KG1 (cell line): ENCODE results near the gene DGKB.

Experiments used
- DNase-seq: peaks from one replicate; lab custom pipeline; 2025; lab: John Stamatoyannopoulos, UW

DGKB gene

DNA sequence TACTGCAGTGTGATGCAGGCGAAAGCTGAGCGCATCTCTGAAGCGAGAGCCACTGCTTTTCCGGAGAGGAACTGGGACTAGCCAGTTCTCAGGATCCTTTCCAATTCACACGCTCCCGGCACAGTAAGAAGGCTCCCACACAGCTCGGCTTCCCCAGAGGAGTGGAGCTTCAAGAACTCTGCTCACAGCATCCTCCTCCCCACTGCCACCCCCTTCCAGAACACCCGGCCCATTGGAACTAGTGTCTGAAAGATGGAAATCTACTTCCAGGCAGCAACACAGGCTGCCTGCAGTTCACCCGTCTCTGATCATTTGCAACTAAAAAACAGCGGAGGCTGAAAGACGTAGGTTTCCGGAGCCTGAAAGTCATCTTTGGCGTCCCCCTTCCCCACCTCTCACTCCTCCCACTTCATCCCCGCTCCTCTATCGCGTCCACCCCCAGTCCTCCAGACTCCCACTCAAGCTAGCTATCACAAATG, at the start of gene DGKB:
DGKB (minus strand) TSS at position 163 of the 479 bp plus-strand sequence.
- DNase-seq, result no peak

DNA sequence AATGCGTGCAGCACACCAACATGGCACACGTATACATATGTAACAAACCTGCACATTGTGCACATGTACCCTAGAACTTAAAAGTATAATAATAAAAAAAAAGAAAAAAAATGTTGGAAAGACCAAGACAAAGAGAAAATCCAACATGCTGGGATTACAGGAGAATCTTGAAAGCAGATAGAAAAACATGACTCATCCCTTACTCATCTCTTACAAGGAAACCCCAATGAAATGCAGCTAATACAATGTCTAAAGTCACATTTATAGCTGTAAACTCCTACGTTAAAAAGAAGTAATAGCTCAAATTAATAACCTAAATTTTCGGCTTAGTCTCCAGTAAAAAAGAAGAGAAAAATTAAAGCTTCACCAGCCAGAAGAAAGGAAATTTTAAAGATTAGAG, 47.5 kb upstream of the DGKB start:
- no peak for DNase-seq

DNA sequence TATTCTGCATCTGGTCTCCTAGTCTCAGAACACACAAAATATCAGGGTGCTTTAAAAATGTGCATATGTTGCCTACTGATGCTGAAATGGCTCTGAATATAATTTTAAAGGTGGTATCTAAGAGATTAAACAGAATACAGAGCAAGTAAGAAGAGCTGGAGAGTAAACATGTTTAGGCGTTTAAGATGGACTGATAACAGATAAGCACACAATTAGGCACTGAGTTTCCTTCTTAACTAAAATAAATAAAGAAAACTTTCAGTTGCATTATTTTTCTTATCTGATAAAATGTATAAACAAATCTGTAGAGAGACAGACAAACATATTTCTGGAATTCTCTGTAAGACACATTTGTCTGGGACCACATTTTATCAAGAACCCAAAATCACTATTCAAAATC, 35.6 kb upstream of the DGKB start:
- DNase-seq, result no peak

DNA sequence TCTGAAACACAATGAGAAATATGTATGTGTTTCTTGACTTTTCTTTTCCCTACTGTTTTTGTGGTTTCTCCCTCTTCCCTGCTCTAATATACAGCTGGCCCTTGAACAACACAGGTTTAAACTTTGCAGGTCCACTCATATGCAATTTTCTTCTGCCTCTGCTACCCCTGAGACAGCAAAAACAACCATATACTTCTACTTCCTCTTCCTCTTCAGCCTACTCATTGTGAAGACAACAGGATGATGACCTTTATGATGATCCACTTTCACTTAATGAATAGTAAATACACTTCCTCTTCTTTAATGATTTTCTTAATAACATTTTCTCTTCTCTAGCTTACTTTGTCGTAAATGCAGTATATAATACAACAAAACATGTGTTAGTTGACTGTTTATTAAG, 35.0 kb upstream of the DGKB start:
- no peak for DNase-seq

DNA sequence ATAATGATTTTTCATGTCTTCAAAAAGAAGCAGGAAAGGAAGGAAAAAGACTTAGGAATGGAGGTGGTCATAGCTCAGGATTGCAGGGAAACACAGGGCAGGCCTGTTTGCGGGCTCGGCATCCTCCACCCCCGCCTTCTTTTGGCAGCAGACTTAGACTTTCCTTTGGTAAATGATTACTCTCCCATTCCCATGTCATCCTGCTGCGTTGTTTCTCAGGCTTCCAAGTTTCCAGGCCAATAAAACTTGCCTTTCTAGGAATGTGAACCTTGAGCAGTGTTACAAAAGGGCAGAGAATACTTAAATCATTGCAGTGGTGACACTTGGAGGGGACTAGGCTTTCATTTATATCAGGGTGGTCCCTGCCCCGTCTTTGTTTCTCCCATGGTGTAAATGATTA, 34.0 kb upstream of the DGKB start:
- DNase-seq, result no peak

DNA sequence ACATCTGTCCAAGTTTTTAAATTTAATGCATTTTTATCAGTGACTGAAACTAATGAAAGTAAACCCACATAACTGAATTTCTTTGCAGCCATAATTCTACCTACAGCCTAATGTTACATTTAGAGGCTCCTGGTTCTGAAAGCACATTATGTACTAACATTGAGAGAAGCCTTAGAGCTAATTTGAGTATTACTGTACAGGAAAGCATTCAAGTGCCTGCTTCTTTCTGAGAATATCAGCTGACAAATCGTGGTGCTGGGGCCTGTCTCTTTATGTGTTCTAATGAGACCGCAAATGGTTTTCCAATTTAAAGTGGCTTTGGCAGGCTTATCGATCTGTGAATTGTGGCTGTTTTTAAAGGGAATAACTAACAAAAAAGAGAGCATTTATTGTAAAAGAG, 32.3 kb upstream of the DGKB start:
- no peak for DNase-seq

DNA sequence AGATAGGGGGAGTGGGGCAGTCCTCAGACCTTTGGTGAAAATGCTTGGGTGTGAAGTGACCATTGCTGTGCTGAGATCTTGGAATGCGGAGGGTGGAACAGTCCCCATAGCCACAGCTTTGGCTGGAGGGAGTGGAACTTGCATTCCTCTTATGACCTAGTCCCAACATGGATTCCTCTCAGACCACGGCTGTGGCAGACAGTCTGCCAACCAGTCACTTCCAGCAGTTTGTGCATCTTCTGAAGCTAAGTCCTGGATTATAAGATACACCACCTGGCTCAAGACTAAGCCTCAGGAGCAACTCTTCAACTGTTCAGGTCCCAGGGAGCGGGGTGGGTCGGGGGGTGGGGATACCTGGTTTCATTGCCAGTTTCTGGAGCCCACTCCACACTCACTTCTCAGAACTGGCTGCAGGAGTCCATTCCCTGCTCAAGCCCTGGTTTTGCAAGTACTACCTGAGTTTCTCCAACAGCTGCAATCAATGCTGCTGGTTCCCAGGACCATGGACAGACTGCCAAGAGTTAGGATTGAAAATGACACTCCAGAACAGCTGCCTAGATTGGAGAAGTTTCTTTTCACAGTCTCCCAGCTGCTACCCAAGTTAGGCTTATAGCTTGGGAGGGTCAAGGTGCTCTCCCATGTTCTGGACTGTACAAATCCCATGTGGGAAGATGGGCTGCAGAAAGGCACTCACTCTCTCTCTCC, 29.1 kb upstream of the DGKB start:
- DNase-seq, result no peak

DNA sequence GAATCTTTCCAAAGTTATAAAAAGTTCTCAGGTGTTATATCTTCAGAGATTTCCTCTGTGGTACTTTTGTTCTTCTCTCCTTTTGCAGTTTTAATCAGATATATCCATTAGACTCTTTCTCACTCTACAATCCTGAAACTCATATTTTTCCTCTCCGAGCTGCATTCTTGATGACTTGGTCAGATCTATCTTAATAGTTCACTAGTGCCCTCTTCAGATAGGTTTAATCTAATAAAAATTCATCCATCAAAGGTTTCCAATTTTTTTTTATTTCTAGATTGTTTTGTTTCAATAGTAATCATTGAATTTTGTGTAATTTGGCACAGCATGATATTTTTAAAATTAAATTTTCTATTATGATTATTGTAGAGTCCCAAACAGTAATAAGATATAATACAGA, 21.8 kb upstream of the DGKB start:
- DNase-seq, result no peak

DNA sequence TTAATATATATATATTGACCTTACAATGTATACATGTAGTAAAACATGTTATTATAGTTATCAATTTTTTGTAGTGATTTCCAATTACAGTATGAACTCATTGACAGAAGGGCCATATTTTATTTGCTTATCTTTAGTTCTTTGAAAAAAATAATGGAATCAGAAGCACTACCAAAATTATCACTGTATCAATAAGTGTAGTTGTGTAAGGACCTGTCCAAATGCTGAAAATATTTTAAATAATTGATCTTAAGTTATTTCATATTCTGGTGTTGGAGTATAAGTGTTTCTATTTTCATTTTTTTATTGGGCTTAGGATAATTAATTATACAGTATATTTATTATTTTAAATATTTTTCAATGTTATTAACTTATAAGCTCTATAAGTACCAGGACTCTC, 8.5 kb upstream of the DGKB start:
- DNase-seq, result no peak

DNA sequence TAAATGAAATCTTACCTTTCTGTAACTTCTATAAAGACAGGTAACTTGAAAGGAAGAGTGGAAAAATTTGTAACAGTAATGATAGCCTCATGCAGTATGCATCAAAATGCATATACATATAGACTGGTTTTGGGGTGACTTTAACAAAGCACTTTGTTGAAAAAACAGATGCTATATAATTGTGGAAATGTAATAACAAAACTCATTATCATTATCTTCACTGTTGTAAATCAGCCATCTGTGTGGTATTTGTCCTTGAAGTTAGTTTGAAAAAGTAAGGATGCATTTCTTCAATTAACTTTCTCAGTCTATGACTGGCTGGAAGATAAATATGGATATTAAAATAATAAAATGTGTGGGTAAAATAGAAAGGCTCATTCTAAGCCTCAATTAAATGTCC, 6.1 kb upstream of the DGKB start:
- DNase-seq, result no peak

DNA sequence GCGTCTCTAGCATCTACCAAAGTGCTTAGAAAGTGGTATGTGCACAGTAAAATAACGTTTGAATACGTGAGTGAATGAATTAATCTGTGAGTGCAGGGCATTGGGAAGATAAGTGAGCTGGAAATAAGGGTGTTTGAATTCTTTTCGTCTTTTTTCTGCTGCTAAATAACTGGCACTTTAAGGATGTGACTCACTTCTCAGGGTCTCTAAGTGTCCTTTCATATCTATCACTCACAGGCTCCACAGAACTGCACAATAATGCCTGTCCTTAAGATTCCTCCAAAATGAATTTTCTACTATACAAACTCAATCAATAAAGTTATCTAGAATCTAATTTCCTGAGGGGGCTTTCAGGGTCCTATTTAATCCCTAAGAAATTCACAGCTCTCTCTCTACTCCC, 3.2 kb upstream of the DGKB start:
- DNase-seq, result no peak

DNA sequence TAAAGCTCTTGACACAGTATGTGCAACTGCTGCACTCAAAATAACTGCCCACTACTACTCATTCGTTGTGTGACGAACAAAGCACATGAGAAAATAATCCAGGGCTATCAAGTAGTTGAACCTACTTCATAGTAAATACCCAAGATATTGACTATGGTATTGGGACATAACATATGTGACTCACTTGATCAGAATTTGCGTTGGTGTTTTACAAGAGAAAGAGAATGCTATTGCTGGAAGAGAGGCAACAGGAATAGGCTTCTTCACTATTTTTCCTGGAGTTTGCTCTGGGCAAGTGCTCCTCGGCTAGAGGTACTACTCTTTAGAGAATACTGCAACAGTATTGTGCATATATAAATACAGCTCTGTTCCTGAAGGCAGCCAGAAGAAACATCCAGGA, 2.5 kb downstream of the DGKB start:
- no peak for DNase-seq

DNA sequence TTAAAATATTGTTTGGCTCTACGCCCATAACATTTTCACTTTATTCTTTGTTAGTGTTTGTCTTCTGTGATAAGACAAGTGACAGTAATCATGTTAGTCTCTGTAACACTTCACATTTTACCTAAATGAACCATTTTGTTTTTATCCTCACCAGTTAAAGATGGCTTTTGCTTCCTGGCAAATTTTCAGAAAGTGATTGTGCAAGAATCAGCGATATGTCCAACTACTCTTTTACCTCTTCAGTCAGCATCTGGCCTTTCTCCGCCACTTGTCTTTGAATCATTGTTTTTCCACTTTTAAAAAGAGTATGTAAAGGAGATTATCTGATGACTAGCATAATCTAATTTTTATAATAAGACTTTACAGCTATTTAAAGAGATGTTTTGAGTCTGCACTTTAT, 3.5 kb downstream of the DGKB start:
- no peak for DNase-seq

DNA sequence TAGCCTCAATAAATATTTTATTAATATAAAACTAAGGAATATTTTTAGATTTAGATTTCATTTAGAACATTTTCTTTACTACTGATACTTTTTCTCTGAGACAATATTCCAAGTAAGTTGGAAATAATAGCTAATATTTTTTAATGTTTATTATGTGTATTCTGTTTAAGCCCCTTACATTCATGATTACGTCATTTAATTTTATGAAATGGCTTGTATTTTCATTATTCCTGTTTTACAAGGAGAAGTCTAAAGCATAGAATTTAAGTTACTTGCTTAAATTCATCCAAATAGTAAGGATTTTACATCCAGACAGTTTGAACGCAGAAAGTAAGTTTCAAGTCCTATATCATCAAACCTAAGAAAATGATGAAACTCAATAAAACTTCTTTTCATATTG, 6.1 kb downstream of the DGKB start:
- no peak for DNase-seq

DNA sequence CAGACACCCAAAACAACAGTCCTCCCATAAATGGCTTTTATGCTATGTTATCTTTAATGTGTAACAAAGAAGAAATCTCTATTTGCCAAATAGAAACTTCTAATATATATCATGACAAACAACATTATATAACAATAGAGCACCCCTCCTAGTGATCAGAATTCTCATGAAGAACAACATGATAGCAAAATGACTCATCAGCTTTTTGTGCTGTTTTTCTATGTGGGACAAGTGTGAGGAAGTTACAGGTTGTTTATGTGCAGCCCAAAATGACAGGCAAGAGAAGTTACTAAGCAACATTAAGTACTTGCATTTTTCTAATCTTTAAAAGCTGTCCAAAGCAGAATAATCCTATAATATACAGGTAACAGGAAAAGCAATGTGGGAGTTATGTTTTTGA, 7.7 kb downstream of the DGKB start:
- no peak for DNase-seq

DNA sequence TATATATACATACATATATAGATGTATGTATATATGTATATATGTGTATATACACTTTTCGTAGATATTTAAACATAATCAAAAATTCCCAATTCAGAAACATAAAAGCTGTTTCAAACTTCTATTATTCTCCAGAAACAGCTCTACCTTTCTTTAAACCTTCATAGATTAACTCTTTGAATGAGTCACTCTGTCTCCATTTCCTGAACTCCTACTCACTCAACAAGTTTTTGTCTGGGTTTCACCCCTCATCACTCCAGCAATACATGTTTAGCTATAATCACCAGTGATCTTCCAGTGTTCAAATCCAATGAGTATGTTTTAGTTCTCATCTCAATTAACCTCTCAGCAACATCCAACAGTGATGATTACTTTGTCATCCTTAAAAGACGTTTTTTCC, 9.6 kb downstream of the DGKB start:
- DNase-seq, result no peak

DNA sequence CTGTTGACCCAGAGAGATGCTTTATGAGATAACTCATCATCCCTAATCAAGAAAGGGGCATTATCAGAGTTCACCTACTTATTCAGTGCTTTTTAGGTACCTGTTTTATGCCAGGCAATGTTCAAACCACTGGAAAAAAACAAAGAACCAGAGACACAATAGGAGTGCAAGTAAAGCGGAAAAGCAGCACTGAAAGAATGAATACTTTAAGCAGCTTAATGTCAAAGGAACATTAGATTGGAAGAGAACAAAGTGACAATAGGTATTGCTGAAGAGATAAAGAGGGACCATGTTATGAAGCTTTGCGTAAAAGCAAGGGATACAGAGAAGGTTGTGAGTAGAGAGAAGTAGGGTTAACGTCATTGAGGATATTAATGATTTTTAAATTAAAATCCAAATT, 11.3 kb downstream of the DGKB start:
- DNase-seq, result no peak

DNA sequence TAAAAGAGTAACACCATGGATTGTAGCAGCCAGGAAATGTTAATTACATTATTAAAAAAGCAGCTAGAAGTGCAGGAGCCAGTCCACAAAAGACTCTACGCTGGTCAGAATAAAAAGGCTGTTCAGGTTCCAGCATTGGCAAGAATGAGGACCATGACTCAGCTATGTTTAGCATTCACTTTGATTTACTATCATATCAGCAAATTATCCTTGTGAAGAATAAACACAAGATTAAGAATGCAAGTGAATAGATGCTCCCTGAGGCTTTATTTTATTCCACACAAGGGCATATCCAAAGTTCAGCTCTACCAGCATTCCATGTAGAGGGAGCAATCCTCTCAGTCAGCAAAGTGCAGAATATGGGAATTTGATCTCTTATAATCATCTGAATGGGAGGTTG, 13.6 kb downstream of the DGKB start:
- DNase-seq, result no peak

DNA sequence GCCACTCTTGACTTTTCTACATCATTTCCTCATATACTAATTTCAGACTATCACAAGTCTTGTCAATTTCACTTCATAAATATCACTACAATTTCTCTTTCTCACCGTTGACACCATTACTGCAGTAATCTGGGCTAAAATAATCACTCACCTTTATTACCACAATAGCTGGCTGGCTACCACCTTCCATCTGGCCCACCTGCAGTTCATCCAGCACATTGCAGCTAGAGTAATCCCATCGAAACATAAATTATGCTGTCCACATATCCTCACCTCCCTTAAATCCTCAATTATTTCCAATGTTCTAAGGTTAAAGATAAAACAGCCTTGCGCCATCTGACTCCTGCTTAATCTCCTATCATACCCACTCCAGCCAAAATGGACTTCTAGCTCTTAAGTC, 16.0 kb downstream of the DGKB start:
- DNase-seq, result no peak

DNA sequence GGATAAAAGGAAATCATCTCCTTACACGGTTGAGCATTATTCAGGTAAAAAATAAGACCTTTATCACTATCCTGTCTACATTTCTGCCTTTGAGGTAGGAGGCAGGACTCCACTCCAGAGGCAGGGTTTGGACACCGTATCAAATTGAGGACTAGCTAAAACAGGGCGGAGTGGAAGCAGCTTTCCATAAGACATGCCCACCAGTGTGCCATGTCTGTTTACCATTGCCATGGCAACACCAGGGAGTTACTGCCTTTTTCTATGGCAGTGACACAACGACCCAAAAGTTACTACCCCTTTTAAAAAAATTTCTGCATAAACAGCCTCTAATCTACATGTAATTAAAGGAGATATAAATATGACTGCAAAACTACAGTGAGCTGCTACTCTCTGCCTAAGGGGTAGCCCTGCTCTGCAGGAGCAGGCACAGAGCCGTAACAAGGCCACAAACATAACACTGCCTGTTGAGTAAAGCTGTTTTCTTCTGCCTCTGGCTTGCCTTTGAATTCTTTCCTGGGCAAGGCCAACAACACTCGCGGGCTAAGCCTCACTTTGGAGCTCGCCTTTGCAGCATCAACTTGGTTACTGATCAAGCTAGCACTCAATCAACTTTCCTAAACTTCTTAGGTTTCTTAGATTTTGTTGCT, 26.5 kb downstream of the DGKB start:
- no peak for DNase-seq

DNA sequence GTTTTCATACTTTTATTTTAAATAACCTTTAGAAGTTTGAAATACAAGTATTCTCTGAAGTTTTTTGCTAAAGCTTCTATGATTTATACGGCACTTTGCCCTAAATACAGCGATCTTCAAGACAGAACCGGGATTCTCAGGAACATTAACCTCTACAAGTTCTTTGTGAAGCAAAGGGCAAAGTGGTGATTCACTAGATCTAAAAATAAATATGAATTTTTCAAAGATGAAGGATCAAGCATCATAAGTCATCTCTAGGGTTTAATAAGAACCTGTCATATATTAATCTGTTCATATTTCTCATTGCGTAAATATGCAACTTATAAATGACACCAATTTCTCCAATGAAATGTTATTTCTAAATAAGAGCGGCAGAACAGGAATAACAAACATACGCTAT, 30.7 kb downstream of the DGKB start:
- DNase-seq, result no peak

DNA sequence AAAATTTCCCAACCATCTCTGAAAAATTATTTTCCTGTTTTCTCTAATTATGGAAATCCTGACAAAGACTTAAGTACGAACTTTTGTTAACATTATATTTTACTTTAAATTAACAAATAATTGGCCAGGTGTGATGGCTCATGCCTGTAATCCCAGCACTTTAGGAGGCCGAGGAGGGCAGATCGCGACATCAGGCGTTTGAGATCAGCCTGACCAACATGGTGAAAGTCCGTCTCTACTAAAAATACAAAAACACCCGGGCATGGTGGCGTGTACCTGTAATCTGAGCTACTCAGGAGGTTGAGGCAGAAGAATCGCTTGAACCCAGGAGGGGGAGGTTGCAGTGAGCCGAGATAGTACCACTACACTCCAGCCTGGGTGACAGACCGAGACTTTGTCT, 32.2 kb downstream of the DGKB start:
- no peak for DNase-seq

DNA sequence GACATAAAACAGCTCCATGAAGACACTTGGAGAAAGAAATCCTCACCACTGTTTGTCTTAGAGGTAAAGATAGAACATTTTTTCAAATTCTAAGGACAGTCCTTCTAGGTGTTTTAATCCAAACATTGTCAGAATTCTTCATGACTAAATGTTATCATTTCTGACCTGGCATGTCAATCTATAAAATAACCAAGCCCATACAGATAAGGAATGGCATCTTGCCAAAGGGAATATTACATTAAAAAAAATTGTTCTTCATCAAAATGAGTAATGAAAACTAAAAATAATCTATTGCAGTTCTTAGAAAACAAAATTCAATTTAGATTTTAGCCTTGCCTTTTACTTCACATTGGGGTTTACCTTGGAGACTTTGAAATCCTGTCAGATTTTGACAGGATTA, 33.6 kb downstream of the DGKB start:
- no peak for DNase-seq

DNA sequence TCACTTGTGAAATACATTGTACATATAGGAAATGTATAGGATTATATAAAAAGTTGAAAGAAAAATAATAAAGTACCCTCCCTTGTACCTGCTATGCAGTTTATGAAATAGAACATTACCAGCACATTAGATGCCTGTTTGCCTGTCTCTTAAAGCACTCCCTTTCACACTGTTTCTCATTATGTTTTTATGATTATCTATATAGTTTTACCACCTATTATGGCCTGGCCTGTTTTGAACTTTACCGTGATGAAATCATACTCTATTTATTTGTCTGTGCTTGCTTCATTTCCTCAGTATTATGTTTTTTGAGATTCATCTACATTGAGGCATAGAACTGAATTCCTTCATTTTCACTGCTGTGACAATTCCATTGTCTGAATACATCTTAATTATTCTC, 41.1 kb downstream of the DGKB start:
- no peak for DNase-seq
